NCI-H2107 treated with DMSO at 0.1 percent for 48 hours (cell line): ENCODE results near the gene DCDC1.

Experiments
- DNase-seq: peaks from one replicate; lab custom pipeline; 2025; ENCODE audit not compliant: unreplicated experiment; lab: John Stamatoyannopoulos, UW

DCDC1 gene

GRCh38 chr11:30861531-30861930 lies 508.0 kb downstream of the DCDC1 start:
- no peak for DNase-seq

GRCh38 chr11:30861064-30861463 lies 508.5 kb downstream of the DCDC1 start:
- DNase-seq, result no peak

- no peak for DNase-seq
Measured at GRCh38 chr11:30860146-30860545, 509.4 kb downstream of the DCDC1 start.

GRCh38 chr11:30859669-30860068 lies 509.9 kb downstream of the DCDC1 start:
- no peak for DNase-seq

- no peak for DNase-seq
Measured at GRCh38 chr11:30855383-30856006, 514.0 kb downstream of the DCDC1 start.

- no peak for DNase-seq
Measured at GRCh38 chr11:30853439-30853838, 516.1 kb downstream of the DCDC1 start.

GRCh38 chr11:30852645-30853044 lies 516.9 kb downstream of the DCDC1 start:
- no peak for DNase-seq

- DNase-seq, result no peak
Measured at GRCh38 chr11:30852091-30852490, 517.4 kb downstream of the DCDC1 start.

GRCh38 chr11:30837252-30837651 lies 532.3 kb downstream of the DCDC1 start:
- no peak for DNase-seq

- no peak for DNase-seq
Measured at GRCh38 chr11:30832831-30833230, 536.7 kb downstream of the DCDC1 start.

GRCh38 chr11:30830681-30831080 lies 538.9 kb downstream of the DCDC1 start:
- DNase-seq, result no peak

- DNase-seq, result no peak
Measured at GRCh38 chr11:30826911-30827310, 542.6 kb downstream of the DCDC1 start.

- no peak for DNase-seq
Measured at GRCh38 chr11:30825723-30826122, 543.8 kb downstream of the DCDC1 start.

GRCh38 chr11:30823119-30823518 lies 546.4 kb downstream of the DCDC1 start:
- no peak for DNase-seq

- no peak for DNase-seq
Measured at GRCh38 chr11:30821438-30821965, 548.0 kb downstream of the DCDC1 start.

GRCh38 chr11:30818721-30819120 lies 550.8 kb downstream of the DCDC1 start:
- no peak for DNase-seq

- DNase-seq, result no peak
Measured at GRCh38 chr11:30816959-30817880, 552.3 kb downstream of the DCDC1 start.

GRCh38 chr11:30815619-30816018 lies 553.9 kb downstream of the DCDC1 start:
- DNase-seq, result no peak

- no peak for DNase-seq
Measured at GRCh38 chr11:30814737-30815136, 554.8 kb downstream of the DCDC1 start.
